ENCODE results near the gene APMAP.

Gene APMAP

DNA sequence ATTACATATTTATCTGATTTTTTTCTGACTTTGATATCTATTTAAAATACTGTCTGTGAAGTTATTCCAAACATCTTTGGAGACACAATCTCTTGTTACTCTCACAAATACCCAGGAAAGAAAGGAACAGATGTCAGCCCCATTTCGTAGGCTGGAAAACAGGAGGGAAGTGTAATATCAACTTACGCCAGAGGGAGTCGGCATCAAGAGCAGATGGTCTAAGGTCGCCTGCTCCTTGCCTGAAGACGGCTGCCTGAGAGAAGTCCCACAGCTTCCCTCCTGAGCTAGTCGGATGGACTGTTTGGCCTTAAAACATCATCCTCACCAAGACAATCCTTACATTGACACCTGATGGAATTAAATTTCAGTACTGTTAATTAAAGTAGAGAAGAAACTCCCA is 30.0 kb downstream of the APMAP start:
- H3K9ac ChIP-seq (ENCODE audit: low read length), result no peak overlapping the region
- H3K9me2 ChIP-seq (ENCODE audit: low read depth, low read length), result no peaks in the 10 kb centered on the region
- no peaks in the 10 kb centered on the region for H3F3A ChIP-seq (ENCODE audit: insufficient read depth, low read length)
- H3K79me2 ChIP-seq (ENCODE audit: insufficient read depth, low read length), result no peaks in the 10 kb centered on the region
- H4K20me1 ChIP-seq (ENCODE audit: insufficient read depth, low read length), result no peaks in the 10 kb centered on the region
- no peak overlapping the region for H3K27ac ChIP-seq (ENCODE audit: low read depth, low read length, poor library complexity, severe bottlenecking)
- TF ChIP-seq EZH2 (IDR thresholded peaks at IDR 0.05; ENCODE audit: borderline replicate concordance, low read length), result no peak
- TF ChIP-seq, protein P1, sequence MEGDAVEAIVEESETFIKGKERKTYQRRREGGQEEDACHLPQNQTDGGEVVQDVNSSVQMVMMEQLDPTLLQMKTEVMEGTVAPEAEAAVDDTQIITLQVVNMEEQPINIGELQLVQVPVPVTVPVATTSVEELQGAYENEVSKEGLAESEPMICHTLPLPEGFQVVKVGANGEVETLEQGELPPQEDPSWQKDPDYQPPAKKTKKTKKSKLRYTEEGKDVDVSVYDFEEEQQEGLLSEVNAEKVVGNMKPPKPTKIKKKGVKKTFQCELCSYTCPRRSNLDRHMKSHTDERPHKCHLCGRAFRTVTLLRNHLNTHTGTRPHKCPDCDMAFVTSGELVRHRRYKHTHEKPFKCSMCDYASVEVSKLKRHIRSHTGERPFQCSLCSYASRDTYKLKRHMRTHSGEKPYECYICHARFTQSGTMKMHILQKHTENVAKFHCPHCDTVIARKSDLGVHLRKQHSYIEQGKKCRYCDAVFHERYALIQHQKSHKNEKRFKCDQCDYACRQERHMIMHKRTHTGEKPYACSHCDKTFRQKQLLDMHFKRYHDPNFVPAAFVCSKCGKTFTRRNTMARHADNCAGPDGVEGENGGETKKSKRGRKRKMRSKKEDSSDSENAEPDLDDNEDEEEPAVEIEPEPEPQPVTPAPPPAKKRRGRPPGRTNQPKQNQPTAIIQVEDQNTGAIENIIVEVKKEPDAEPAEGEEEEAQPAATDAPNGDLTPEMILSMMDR (IDR thresholded peaks at IDR 0.05; ENCODE audit: low read length), result no peak
- H2AFZ ChIP-seq (ENCODE audit: low read length), result no peak overlapping the region
- H3K4me3 ChIP-seq (ENCODE audit: low read depth, low read length, poor library complexity, severe bottlenecking), result no peak overlapping the region
- no peak overlapping the region for H3K4me2 ChIP-seq (ENCODE audit: low read length)
- no peaks in the 10 kb centered on the region for H3K27me3 ChIP-seq (ENCODE audit: insufficient read depth, low read length)
- H3K4me1 ChIP-seq (ENCODE audit: insufficient read depth, low read length, severe bottlenecking), result no peaks in the 10 kb centered on the region
- H3K36me3 ChIP-seq (ENCODE audit: insufficient read depth, low read length), result peaks cover 34% of the 10 kb centered on the region
- no peaks in the 10 kb centered on the region for H3K9me3 ChIP-seq (ENCODE audit: low read length)

DNA sequence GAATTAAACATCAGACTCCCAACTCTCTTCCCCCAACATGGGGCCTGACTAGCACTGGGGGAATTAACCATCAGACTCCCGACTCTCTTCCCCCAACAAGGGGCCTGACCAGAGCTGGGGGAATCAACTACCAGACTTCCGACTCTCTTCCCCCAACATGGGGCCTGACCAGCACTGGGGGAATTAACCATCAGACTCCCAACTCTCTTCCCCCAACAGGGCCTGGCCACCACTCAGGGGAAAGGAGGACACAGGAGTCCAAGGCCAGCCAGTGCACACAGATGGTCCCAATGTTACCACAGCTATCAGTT is 30.4 kb downstream of the APMAP start:
- no peaks in the 10 kb centered on the region for H4K20me1 ChIP-seq (ENCODE audit: insufficient read depth, low read length)
- no peaks in the 10 kb centered on the region for H3K4me1 ChIP-seq (ENCODE audit: insufficient read depth, low read length, severe bottlenecking)
- H3F3A ChIP-seq (ENCODE audit: insufficient read depth, low read length), result no peaks in the 10 kb centered on the region
- no peak overlapping the region for H3K27ac ChIP-seq (ENCODE audit: low read depth, low read length, poor library complexity, severe bottlenecking)
- no peak overlapping the region for H3K9ac ChIP-seq (ENCODE audit: low read length)
- H3K4me2 ChIP-seq (ENCODE audit: low read length), result no peak overlapping the region
- H3K9me2 ChIP-seq (ENCODE audit: low read depth, low read length), result no peaks in the 10 kb centered on the region
- H3K27me3 ChIP-seq (ENCODE audit: insufficient read depth, low read length), result no peaks in the 10 kb centered on the region
- no peak overlapping the region for H2AFZ ChIP-seq (ENCODE audit: low read length)
- peaks cover 32% of the 10 kb centered on the region for H3K36me3 ChIP-seq (ENCODE audit: insufficient read depth, low read length)
- H3K79me2 ChIP-seq (ENCODE audit: insufficient read depth, low read length), result no peaks in the 10 kb centered on the region
- H3K4me3 ChIP-seq (ENCODE audit: low read depth, low read length, poor library complexity, severe bottlenecking), result no peak overlapping the region
- H3K9me3 ChIP-seq (ENCODE audit: low read length), result no peaks in the 10 kb centered on the region
- TF ChIP-seq EZH2 (IDR thresholded peaks at IDR 0.05; ENCODE audit: borderline replicate concordance, low read length), result no peak
- TF ChIP-seq, protein P1 (IDR thresholded peaks at IDR 0.05; ENCODE audit: low read length), result no peak

DNA sequence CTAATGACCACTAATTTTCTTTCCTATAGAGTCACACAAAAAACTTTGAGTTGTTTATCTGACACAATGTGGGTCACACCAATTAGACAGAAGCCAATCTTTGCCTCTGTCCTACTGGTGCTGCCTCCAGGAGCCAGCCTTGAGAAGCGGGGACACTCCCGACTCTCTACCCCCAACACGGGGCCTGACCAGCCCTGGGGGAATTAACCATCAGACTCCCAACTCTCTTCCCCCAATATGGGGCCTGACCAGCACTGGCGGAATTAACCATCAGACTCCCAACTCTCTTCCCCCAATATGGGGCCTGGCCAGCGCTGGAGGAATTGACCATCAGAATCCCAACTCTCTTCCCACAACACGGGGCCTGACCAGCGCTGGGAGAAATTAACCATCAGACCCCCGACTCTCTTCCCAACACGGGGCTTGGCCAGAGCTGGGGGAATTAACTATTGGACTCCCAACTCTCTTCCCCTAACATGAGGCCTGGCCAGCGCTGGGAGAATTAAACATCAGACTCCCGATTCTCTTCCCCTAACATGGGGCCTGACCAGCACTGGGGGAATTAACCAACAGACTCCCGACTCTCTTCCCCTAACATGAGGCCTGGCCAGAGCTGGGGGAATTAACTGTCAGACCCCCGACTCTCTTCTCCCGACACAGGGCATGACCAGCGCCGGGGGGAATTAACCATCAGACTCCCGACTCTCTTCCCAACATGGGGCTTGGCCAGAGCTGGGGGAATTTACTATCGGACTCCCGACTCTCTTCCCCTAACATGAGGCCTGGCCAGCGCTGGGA is 31.0 kb downstream of the APMAP start:
- TF ChIP-seq, protein P1 (IDR thresholded peaks at IDR 0.05; ENCODE audit: low read length), result no peak
- TF ChIP-seq EZH2 (IDR thresholded peaks at IDR 0.05; ENCODE audit: borderline replicate concordance, low read length), result no peak
- no peak overlapping the region for H3K4me3 ChIP-seq (ENCODE audit: low read depth, low read length, poor library complexity, severe bottlenecking)
- no peaks in the 10 kb centered on the region for H3K79me2 ChIP-seq (ENCODE audit: insufficient read depth, low read length)
- no peak overlapping the region for H3K9ac ChIP-seq (ENCODE audit: low read length)
- H3K4me1 ChIP-seq (ENCODE audit: insufficient read depth, low read length, severe bottlenecking), result no peaks in the 10 kb centered on the region
- H3K36me3 ChIP-seq (ENCODE audit: insufficient read depth, low read length), result peaks cover 32% of the 10 kb centered on the region
- no peaks in the 10 kb centered on the region for H3K9me3 ChIP-seq (ENCODE audit: low read length)
- H2AFZ ChIP-seq (ENCODE audit: low read length), result no peak overlapping the region
- no peak overlapping the region for H3K27ac ChIP-seq (ENCODE audit: low read depth, low read length, poor library complexity, severe bottlenecking)
- no peak overlapping the region for H3K4me2 ChIP-seq (ENCODE audit: low read length)
- H3K27me3 ChIP-seq (ENCODE audit: insufficient read depth, low read length), result no peaks in the 10 kb centered on the region
- H4K20me1 ChIP-seq (ENCODE audit: insufficient read depth, low read length), result no peaks in the 10 kb centered on the region
- H3K9me2 ChIP-seq (ENCODE audit: low read depth, low read length), result no peaks in the 10 kb centered on the region
- H3F3A ChIP-seq (ENCODE audit: insufficient read depth, low read length), result no peaks in the 10 kb centered on the region

Measured in OCI-LY1 (cell line).